ENCODE measurements around the gene FADD.

Gene FADD

GRCh38 chr11:70202920-70203750 is at the start of gene FADD:
FADD (plus strand) TSS chr11:70203296; CDS start chr11:70203460, 164 bp downstream.
- FAIRE-seq = no peak

GRCh38 chr11:70155386-70155785 is 47.7 kb upstream of the FADD start:
- FAIRE-seq = no peak

- no peak for FAIRE-seq
Measured at GRCh38 chr11:70156291-70157037, 46.6 kb upstream of the FADD start.

GRCh38 chr11:70158201-70158600 is 44.9 kb upstream of the FADD start:
- FAIRE-seq = no peak

GRCh38 chr11:70158757-70159389 is 44.2 kb upstream of the FADD start:
- FAIRE-seq = no peak

GRCh38 chr11:70159627-70160570 is 43.2 kb upstream of the FADD start:
- FAIRE-seq = no peak

GRCh38 chr11:70161043-70161625 is 42.0 kb upstream of the FADD start:
- FAIRE-seq = no peak

GRCh38 chr11:70164705-70165104 is 38.4 kb upstream of the FADD start:
- no peak for FAIRE-seq

- FAIRE-seq = no peak
Measured at GRCh38 chr11:70167120-70167519, 36.0 kb upstream of the FADD start.

- no peak for FAIRE-seq
Measured at GRCh38 chr11:70167723-70168404, 35.2 kb upstream of the FADD start.

GRCh38 chr11:70168405-70168754 is 34.7 kb upstream of the FADD start:
- FAIRE-seq = no peak

GRCh38 chr11:70169127-70169526 is 34.0 kb upstream of the FADD start:
- no peak for FAIRE-seq

GRCh38 chr11:70169632-70170031 is 33.5 kb upstream of the FADD start:
- FAIRE-seq = no peak

GRCh38 chr11:70170596-70171210 is 32.4 kb upstream of the FADD start:
- no peak for FAIRE-seq

GRCh38 chr11:70173018-70173417 is 30.1 kb upstream of the FADD start:
- FAIRE-seq = no peak

- FAIRE-seq = no peak
Measured at GRCh38 chr11:70174547-70175235, 28.4 kb upstream of the FADD start.

GRCh38 chr11:70175236-70175698 is 27.8 kb upstream of the FADD start:
- FAIRE-seq = no peak

- FAIRE-seq = no peak
Measured at GRCh38 chr11:70176940-70177689, 26.0 kb upstream of the FADD start.

- FAIRE-seq = no peak
Measured at GRCh38 chr11:70180906-70181305, 22.2 kb upstream of the FADD start.

GRCh38 chr11:70182266-70182665 is 20.8 kb upstream of the FADD start:
- FAIRE-seq = no peak
